NCI-H2196 treated with DMSO at 0.1 percent for 48 hours (cell line): ENCODE measurements around the gene C1orf21.

Source experiments
- DNase-seq: peaks from one replicate; lab custom pipeline; 2025; ENCODE audit not compliant: unreplicated experiment; lab: John Stamatoyannopoulos, UW

C1orf21 gene

DNA sequence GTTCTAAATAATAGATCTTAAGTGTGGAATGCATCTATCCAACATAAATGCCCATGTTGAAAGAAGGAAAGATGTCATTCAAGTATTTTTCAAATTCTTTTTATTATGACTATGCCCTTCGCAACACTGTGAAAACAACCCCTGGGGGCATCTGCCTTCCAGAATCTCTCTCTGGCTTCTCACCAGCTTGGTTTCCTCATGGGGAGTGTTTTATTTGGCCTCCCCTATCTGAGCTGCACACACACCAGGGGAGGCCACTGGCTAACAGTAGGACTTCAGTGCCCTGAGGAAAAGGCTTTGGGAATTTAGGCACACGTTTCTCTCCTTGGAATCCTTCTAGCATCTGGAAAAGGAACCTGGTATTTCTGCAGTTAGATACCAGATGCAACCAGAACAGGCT is 237.2 kb downstream of the C1orf21 start:
- no peak for DNase-seq

DNA sequence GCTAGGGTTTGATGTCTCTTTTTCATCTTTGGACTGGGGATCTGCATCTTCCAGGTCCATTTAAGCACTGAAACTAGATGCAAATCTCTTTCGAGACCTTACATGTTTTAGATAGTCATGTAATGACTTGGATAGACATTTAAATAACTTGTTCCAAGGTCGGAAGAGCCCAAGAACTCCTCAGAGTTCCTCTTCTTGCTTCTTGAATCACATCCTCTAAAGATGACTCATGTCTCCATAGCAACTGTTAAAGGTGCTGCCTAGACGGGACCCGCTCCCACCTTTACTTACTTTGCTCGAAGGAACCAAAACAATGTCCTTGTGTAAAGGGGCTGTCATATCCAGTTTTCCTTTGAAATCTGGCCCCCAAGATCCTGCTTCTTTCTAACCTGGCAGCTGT is 237.8 kb downstream of the C1orf21 start:
- no peak for DNase-seq

GRCh38 chr1:184625271-184625670 is 238.4 kb downstream of the C1orf21 start:
- no peak for DNase-seq

DNA sequence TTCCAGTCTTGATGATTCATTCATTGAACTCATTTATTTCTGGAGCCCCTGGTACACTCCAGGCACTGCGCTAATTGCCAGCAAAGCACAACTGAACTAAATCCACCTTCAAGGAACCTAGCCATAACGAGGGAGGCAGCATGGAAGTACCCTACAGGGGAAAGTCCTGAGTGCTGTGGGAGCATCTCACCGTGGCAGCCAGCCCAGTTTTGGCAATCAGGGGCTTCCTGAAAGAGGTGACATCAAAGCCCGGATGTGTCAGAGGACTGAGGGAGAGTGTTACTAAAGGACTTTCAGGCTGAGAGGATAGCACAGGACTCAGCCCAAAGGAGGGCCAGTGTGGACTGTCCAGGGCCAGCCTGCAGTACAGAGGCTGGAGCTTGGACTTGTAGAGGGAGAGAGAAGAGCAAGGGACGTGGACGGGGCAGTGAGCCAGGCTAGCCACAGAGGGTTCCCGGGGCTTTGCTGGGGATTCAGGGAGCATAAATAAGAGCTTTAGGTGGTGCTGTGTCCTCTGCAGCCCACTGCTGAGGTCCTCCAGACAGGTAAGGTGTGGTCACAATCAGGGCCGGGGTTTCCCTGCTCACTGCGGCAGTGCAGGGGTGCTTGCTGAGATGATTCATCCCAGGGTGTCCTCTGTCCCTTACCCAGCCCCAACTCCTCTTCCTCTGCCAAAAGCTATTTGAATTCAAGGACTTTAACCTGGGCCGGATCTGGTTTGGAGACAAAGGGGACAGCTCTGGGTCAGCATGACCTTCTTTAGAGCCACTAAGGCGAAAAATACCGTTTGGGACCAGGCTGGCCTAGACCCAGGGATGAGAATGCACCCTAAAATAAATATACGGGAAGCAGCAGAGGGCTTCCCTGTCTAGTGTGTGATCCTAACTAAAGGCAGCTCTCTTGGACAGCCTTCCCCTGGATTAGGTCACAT is 239.5 kb downstream of the C1orf21 start:
- no peak for DNase-seq

- DNase-seq = no peak
Observed at GRCh38 chr1:184627007-184627341, 240.1 kb downstream of the C1orf21 start.

DNA sequence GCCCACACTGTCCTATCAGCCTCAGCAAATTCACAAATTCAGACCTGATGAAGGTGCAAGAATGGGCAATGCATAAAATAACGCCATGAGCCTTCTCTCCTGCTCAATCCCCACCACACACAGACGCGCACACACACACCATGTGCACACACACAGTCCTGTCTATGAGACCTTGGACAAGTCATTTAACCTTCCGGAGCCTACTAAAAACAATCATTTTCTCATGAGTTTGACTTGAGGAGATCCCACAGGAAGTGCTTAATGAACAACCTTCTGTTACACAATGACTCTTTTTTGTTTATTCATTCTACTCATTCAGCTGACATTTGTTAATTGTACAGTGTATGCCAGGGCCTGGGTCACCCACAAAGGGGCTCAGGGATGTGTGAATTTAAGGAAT is 242.4 kb downstream of the C1orf21 start:
- no peak for DNase-seq

GRCh38 chr1:184630679-184631060 is 243.8 kb downstream of the C1orf21 start:
- DNase-seq = no peak

- DNase-seq = no peak
Observed at GRCh38 chr1:184632415-184633175, 245.8 kb downstream of the C1orf21 start.

DNA sequence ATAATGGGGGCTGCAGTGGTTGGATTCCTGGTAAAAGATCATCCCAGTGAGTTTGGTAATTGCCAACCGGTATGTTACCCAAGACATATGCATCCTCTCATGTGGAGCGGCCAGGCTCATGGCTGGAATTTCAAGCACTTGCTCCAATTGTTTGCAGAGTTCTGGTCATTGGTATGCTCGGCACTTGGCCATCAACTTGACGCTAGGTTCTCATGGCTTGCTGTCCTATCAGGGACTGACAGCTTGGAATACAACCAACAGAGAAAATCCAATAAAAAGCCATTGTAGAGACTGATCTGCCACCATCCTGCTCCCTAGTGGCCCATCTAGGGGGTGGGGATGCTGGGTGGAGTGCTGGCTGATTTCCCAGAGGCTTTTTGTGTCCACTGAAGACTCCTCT is 247.0 kb downstream of the C1orf21 start:
- DNase-seq = no peak

DNA sequence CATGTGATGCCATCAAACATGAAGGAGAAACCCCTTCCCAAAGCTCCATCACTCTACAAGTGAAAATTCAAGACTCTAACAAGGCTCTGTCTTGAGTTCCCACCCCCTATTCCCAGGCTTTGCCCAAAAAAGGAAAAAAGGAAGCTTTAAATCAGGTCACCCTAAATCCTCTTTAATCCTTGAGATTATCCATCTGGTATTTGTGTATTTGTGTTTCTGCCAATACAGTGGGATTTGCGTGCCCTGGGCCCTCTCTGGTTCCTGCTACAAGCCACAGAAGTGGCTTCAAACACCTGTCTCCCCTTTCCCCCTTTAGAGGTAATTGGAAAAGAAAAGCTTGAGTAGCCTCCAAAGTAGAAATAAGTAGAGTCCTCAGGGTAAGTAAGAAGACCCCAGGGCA is 247.5 kb downstream of the C1orf21 start:
- DNase-seq = no peak

GRCh38 chr1:184635347-184635979 is 248.6 kb downstream of the C1orf21 start:
- no peak for DNase-seq

- DNase-seq = no peak
Observed at GRCh38 chr1:184635980-184636431, 249.2 kb downstream of the C1orf21 start.

- no peak for DNase-seq
Observed at GRCh38 chr1:184637664-184638240, 250.9 kb downstream of the C1orf21 start.

DNA sequence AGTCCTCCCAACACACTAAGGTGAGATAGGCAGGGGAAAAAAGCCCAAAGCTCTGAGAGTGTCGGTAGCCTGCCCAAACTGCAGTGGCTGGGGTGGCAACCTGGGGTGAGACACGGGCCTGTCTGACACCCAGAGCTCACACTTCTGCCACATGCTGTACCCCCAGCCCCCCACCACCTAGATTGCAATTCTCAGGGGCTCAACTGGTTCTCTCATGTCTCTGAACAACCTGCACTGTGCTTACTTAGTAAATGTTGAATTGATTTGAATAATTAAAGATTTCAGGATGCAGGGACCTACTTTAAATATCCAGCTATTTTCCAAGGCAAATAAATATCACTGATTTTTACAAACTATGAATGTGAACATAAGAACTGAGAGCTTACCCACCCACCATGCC is 252.4 kb downstream of the C1orf21 start:
- DNase-seq = no peak

DNA sequence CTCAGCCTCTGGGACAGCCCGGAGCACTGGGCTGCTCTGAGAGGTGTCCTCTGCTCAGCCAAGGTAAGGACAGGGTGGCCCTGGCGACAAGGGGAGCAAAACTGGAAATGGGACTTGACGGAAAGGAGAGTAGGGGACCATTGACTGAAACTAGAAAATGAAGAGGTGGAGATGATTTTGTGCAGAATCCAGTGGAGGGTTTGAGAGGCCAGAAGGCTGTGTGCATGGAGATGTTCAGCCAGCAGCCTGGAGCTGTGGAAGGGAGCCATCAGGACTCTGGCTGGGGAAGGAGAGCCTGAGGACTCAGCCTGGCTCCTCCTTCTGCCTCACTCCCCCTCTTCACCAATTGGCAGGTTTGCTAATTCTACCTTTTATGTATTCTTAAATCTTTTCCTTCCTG is 253.7 kb downstream of the C1orf21 start:
- no peak for DNase-seq

DNA sequence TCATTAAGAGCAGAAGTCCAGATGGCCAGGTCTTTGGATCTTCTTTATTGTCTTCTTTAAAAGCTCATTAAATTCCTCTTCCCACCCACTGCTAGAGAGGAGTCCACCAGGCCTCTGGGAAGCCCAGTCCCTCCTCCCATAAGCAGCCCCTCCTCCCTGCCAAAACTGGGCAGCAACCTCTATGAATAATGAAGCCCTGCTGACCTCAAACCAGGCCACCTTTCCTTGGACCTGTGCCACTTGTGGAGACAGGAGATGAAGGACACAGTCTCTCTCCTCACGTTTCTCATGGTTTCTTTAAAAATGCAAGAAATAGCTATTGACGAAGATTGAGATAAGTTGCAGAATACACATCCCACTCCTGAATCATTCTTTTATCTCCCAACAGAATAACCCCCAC is 255.1 kb downstream of the C1orf21 start:
- no peak for DNase-seq

DNA sequence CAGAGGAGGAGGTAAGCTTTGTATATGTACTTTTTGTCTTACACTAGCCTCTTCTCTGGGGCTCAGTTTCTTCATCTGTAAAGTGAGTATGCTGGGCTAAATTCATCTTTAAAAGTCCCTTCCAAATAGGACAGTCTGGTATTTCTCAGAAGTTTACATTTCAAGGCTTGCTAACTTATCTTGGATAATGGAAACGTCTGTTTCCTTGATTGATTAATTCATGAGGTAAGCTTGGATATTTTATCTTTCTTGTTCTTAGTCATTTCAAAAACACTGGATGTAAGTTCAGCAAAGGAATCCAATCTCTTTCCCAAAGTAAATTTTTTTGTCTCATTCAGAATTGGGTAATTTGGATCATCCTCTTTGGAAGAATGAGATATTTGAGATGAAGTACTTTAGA is 256.8 kb downstream of the C1orf21 start:
- DNase-seq = no peak

GRCh38 chr1:184644771-184645170 is 257.9 kb downstream of the C1orf21 start:
- no peak for DNase-seq

DNA sequence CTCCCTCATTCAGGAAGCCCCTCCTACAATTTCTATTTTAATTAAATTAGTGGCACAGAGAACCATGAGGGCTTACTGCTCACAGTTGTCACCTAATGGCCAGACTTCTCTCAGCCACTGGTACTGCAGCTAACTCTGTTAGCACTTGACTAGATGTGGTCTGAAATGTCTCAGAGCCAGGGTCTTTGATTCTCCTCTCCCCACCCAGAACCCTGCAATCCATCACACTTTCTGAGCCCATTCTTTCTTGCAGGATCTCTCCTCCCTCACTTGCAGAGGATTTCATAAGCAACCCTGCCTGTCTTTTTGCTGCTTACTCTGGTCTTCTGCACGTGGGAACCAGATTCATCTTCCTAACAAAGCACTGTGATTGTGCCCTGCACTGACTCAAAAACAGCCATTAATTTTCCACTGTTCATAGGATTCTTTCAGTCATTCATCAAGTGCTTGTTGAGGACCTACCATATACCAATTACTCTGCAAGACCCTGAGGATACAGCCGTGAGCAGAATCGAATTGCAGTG is 259.4 kb downstream of the C1orf21 start:
- no peak for DNase-seq

GRCh38 chr1:184646824-184647223 is 260.0 kb downstream of the C1orf21 start:
- DNase-seq = no peak

- no peak for DNase-seq
Observed at GRCh38 chr1:184647471-184647870, 260.6 kb downstream of the C1orf21 start.
